H1 (cell line): Measurements from ENCODE around the gene LIN54. TPM values are rescaled to one million over a fixed set of nuclear protein-coding genes. Genes with fewer than 3 reads are reported as not detected.

Experiments used
- CTCF ChIA-PET: fragments of 300-600 bp; sonication (Branson Sonifier 250); formaldehyde crosslinking; loops from one replicate; lab custom pipeline; 2021; ENCODE audit not compliant: partially characterized antibody; lab: Charles Lee
- POLR2A ChIA-PET: fragments of 300-600 bp; sonication (Branson Sonifier 250); formaldehyde crosslinking; loops from one replicate; lab custom pipeline; 2021; ENCODE audit warnings: inconsistent platforms; ENCODE audit not compliant: partially characterized antibody; lab: Charles Lee
- DNase-seq, 2 experiments: peaks; one replicate each; pipeline versions ENCODE4 v3.0.0 to v3.0.0-alpha.2; 2010 to 2022; ENCODE audit warnings: low spot score in 2 of 2, low read depth in 1 of 2, mixed read lengths in 1 of 2
- FAIRE-seq: peaks from 2 replicates; lab custom pipeline; 2011; peaks lifted over from hg19 to GRCh38; lab: Jason Lieb, UNC
- H2AFZ ChIP-seq: 2 replicates; pipeline ENCODE4 v1.8.1; 2012; ENCODE audit warnings: low read length, inconsistent platforms
- H2AK5ac ChIP-seq: 2 replicates; pipeline ENCODE4 v1.6.1; 2013; ENCODE audit warnings: low read depth, low read length
- H2BK120ac ChIP-seq: replicated peaks from 2 replicates; pipeline ENCODE3; 2013; ENCODE audit warnings: low read depth, low read length, inconsistent platforms
- H2BK12ac ChIP-seq: 2 replicates; pipeline ENCODE4 v1.6.1; 2013; ENCODE audit warnings: low read depth, low read length
- H2BK15ac ChIP-seq: 2 replicates; pipeline ENCODE4 v1.6.1; 2013; ENCODE audit warnings: low read length
- H2BK20ac ChIP-seq: 2 replicates; pipeline ENCODE4 v1.6.1; 2013; ENCODE audit warnings: low read length
- H2BK5ac ChIP-seq: 2 replicates; pipeline ENCODE4 v1.6.1; 2013; ENCODE audit warnings: low read depth, low read length
- H3K14ac ChIP-seq: 2 replicates; pipeline ENCODE4 v1.6.1; 2013; ENCODE audit warnings: inconsistent platforms; ENCODE audit not compliant: insufficient read length
- H3K18ac ChIP-seq: 2 replicates; pipeline ENCODE4 v1.6.1; 2013; ENCODE audit warnings: low read length; ENCODE audit errors: extremely low read depth
- H3K23ac ChIP-seq: 2 replicates; pipeline ENCODE4 v1.6.1; 2013; ENCODE audit warnings: inconsistent platforms; ENCODE audit not compliant: insufficient read length
- H3K23me2 ChIP-seq: 2 replicates; pipeline ENCODE4 v1.6.1; 2013; ENCODE audit warnings: low read depth, low read length
- H3K27ac ChIP-seq: 2 replicates; pipeline ENCODE4 v1.6.1; 2011; ENCODE audit warnings: low read depth, low read length, inconsistent platforms
- H3K27me3 ChIP-seq, 4 experiments: replicated peaks in 1 of 4; 1 replicate in 1 of 4; 2 replicates in 3 of 4; pipeline versions ENCODE4 v1.6.1 to v1.8.1; 2011 to 2013; ENCODE audit warnings: low read length in 3 of 4, mild to moderate bottlenecking in 3 of 4, inconsistent platforms in 2 of 4, mixed read lengths in 2 of 4, moderate library complexity in 1 of 4; ENCODE audit not compliant: control insufficient read depth in 3 of 4, insufficient read depth in 3 of 4; ENCODE audit errors: extremely low read depth in 1 of 4
- H3K36me3 ChIP-seq, 4 experiments: 2 replicates each; pipeline versions ENCODE4 v1.6.1 to v1.8.1; 2011 to 2013; ENCODE audit warnings: mild to moderate bottlenecking in 4 of 4, low read length in 3 of 4, moderate library complexity in 2 of 4, control low read depth in 1 of 4, inconsistent platforms in 1 of 4; ENCODE audit not compliant: insufficient read depth in 4 of 4, control insufficient read depth in 2 of 4
- H3K4ac ChIP-seq: replicated peaks from 2 replicates; pipeline ENCODE3; 2013; ENCODE audit warnings: low read length, low read depth, mixed read lengths, inconsistent platforms; ENCODE audit not compliant: insufficient read length
- H3K4me1 ChIP-seq, 4 experiments: replicated peaks in 1 of 4; 1 replicate in 1 of 4; 2 replicates in 3 of 4; pipeline versions ENCODE4 v1.6.1 to v1.8.1; 2011 to 2013; ENCODE audit warnings: low read length in 3 of 4, inconsistent platforms in 2 of 4, mixed read lengths in 1 of 4; ENCODE audit not compliant: insufficient read depth in 4 of 4, control insufficient read depth in 3 of 4
- H3K4me2 ChIP-seq, 2 experiments: 2 replicates each; pipeline versions ENCODE4 v1.6.1 to v1.8.1; 2011 to 2013; ENCODE audit warnings: low read depth in 2 of 2, low read length in 2 of 2, control low read depth in 1 of 2, inconsistent platforms in 1 of 2, mild to moderate bottlenecking in 1 of 2; ENCODE audit not compliant: insufficient read depth in 1 of 2
- H3K4me3 ChIP-seq, 4 experiments: fragments of 200-600, 300-600 bp in 1 of 4; sonication (generic), shearing (Covaris generic), sonication (Bioruptor Twin) in 1 of 4; 2 replicates each; pipeline versions ENCODE4 v1.5.1 to v1.8.1; 2011 to 2016; ENCODE audit warnings: low read length in 4 of 4, low read depth in 3 of 4, control low read depth in 2 of 4, inconsistent platforms in 2 of 4, mild to moderate bottlenecking in 2 of 4, mixed read lengths in 1 of 4, moderate library complexity in 1 of 4; ENCODE audit not compliant: insufficient read depth in 2 of 4; ENCODE audit errors: extremely low read depth in 1 of 4
- H3K56ac ChIP-seq: replicated peaks from 2 replicates; pipeline ENCODE3; 2013; ENCODE audit warnings: low read depth, mild to moderate bottlenecking, mixed read lengths, low read length, inconsistent platforms; ENCODE audit not compliant: insufficient read length
- H3K79me1 ChIP-seq: 2 replicates; pipeline ENCODE4 v1.6.1; 2013; ENCODE audit warnings: low read depth, low read length, control low read depth
- H3K79me2 ChIP-seq, 2 experiments: 2 replicates each; pipeline versions ENCODE4 v1.6.1 to v1.8.1; 2012 to 2013; ENCODE audit warnings: low read length in 2 of 2, mild to moderate bottlenecking in 2 of 2, inconsistent platforms in 1 of 2; ENCODE audit not compliant: insufficient read depth in 2 of 2, control insufficient read depth in 1 of 2
- H3K9ac ChIP-seq, 4 experiments: replicated peaks in 1 of 4; 1 replicate in 1 of 4; 2 replicates in 3 of 4; pipeline versions ENCODE4 v1.6.1 to v1.8.1; 2011 to 2013; ENCODE audit warnings: low read depth in 3 of 4, low read length in 3 of 4, control low read depth in 2 of 4, mild to moderate bottlenecking in 2 of 4, moderate library complexity in 2 of 4, inconsistent platforms in 1 of 4; ENCODE audit errors: extremely low read depth in 1 of 4
- H3K9me3 ChIP-seq, 2 experiments: 2 replicates each; pipeline versions ENCODE4 v1.6.1 to v1.8.1; 2012 to 2013; ENCODE audit warnings: mild to moderate bottlenecking in 2 of 2, moderate library complexity in 2 of 2, control low read depth in 1 of 2, inconsistent platforms in 1 of 2, low read depth in 1 of 2, low read length in 1 of 2, mixed read lengths in 1 of 2; ENCODE audit not compliant: insufficient read depth in 2 of 2
- H4K20me1 ChIP-seq, 2 experiments: replicated peaks in 1 of 2; 2 replicates each; pipeline versions ENCODE3 to v1.8.1; 2011 to 2013; ENCODE audit warnings: inconsistent platforms in 2 of 2, low read length in 2 of 2, mild to moderate bottlenecking in 1 of 2; ENCODE audit not compliant: insufficient read depth in 2 of 2, control insufficient read depth in 1 of 2
- H4K5ac ChIP-seq: 2 replicates; pipeline ENCODE4 v1.6.1; 2013; ENCODE audit warnings: low read length, low read depth, mixed read lengths, inconsistent platforms; ENCODE audit not compliant: insufficient read length
- H4K8ac ChIP-seq: 2 replicates; pipeline ENCODE4 v1.8.0; 2013; ENCODE audit warnings: mild to moderate bottlenecking, moderate library complexity, low read length, inconsistent platforms; ENCODE audit not compliant: insufficient read depth; ENCODE audit errors: extremely low read depth
- H4K91ac ChIP-seq: replicated peaks from 2 replicates; pipeline ENCODE3; 2013; ENCODE audit warnings: low read length, mixed read lengths, inconsistent platforms; ENCODE audit not compliant: insufficient read length
- ATF2 ChIP-seq: IDR thresholded peaks from 2 replicates; pipeline ENCODE4 v1.6.1; 2012; ENCODE audit warnings: low read length, inconsistent platforms
- CBX5 ChIP-seq: fragments of 300-800, 300-1000 bp; sonication (generic); IDR thresholded peaks from 2 replicates; pipeline ENCODE4 v1.7.1; 2016; ENCODE audit warnings: antibody characterized with exemption, low read length, low read depth
- POLR2AphosphoS5 ChIP-seq: IDR thresholded peaks from 2 replicates; pipeline ENCODE4 v1.6.1; 2011; ENCODE audit warnings: low read depth, low read length
- polyA plus RNA-seq, 7 experiments: library from polyadenylated mRNA; depleted of rRNA in 3 of 7; stranded (reverse) in 5 of 7; unstranded in 2 of 7; fragments of >200 nt in 5 of 7; fragments of 200-250 nt in 2 of 7; gene quantifications; 1 replicate in 5 of 7; 2 replicates in 1 of 7; 4 replicates in 1 of 7; pipeline versions ENCODE4 v1.2.1 to v1.2.3, GENCODE V29; 2011 to 2013; ENCODE audit warnings: missing spikeins in 2 of 7, mixed read lengths in 2 of 7
- total RNA-seq: library from RNA; stranded (reverse); fragmentation: NEBNext Ultra II Directional; extraction: Animal tissue kit (Norgen Biotek cat#: 25700); gene quantifications from 2 replicates; pipeline ENCODE4 v1.2.1, GENCODE V29; 2021

Gene LIN54
- total and polyA plus RNA-seq, 2 of the 8 experiments (the other 6 are each of a cell fraction or from before 2014, with no cell fraction given), result 5.7 to 11.1 TPM

- no peaks in the 10 kb centered on the region; a peak in 1 of 8 replicates for H3K36me3 ChIP-seq
- H3K79me2 ChIP-seq, result peaks cover 5 to 92% of the 10 kb centered on the region in 2 experiments
- no peaks in the 10 kb centered on the region for H3K27me3 ChIP-seq
- no peak overlapping the region for H2BK120ac ChIP-seq
- H2AK5ac ChIP-seq, result no peak overlapping the region
- H3K4me1 ChIP-seq, result no peaks in the 10 kb centered on the region
- H3K23me2 ChIP-seq, result no peaks in the 10 kb centered on the region; the same call in 1 of the 2 replicates
- POLR2A ChIA-PET, result interaction anchor here (0.6 to 9.1 kb wide), 2 partner anchors 16 to 18 kb away, joined by 3 to 86 read pairs; partner anchors contain the start of gene THAP9
- H3K27ac ChIP-seq, result no peak overlapping the region
- no peak overlapping the region for H3K9ac ChIP-seq
- H2BK12ac ChIP-seq, result no peak overlapping the region
- no peak for DNase-seq
- no peak for TF ChIP-seq ATF2
- TF ChIP-seq POLR2AphosphoS5, result no peak
- TF ChIP-seq CBX5, result no peak
- no peaks in the 10 kb centered on the region for H3K9me3 ChIP-seq
- H2BK20ac ChIP-seq, result no peak overlapping the region
- no peak for FAIRE-seq
- H2BK15ac ChIP-seq, result no peak overlapping the region
- no peak overlapping the region for H3K4me2 ChIP-seq
- no peak overlapping the region for H3K14ac ChIP-seq
- H3K4me3 ChIP-seq, result no peak overlapping the region
- peaks cover 0 to 2% of the 10 kb centered on the region in 2 experiments for H4K20me1 ChIP-seq
- no peak overlapping the region for H4K91ac ChIP-seq
- no peak overlapping the region for H3K4ac ChIP-seq
- H2AFZ ChIP-seq, result no peak overlapping the region
- H3K23ac ChIP-seq, result no peak overlapping the region
- no peak overlapping the region for H4K5ac ChIP-seq
- H2BK5ac ChIP-seq, result no peak overlapping the region
- H3K18ac ChIP-seq, result no peak overlapping the region
- no peak overlapping the region for H3K56ac ChIP-seq
- no peak overlapping the region for H4K8ac ChIP-seq
- H3K79me1 ChIP-seq, result 0 out of 2 replicates have a peak, but pooled peaks cover 2% of the 10 kb centered on the region
- CTCF ChIA-PET, result interaction anchor here (1.8 kb wide), 1 partner anchor 33 kb away, joined by 5 read pairs; no protein-coding TSS in a partner anchor
Observed at GRCh38 chr4:82885410-82885809, 125.2 kb downstream of the LIN54 start.
